ENCODE results near the gene TRIM59.
"Not testable (repeated sequence)": the region's sequence is repeated elsewhere in the genome, so short reads cannot be mapped to it uniquely, and the experiment has no call there.

The TRIM59 gene

DNA sequence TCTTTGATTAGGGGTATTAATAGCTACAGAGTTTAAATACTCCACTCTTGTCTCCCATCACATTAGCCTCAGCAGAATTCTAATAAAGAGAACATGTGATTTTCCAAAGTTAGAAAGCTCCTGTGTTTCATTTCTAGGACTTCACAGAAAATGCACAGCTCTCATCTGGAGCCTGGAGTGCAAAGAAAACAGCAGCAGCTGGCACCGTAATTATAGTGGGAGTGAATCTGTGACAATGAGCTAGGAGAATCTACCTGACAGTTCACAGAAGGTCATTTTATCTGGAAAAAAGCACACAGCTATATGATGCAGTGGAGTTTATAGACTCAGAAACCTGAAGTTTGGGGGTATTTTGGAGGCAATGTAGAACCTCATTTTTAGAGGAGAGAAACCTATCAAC is 5.4 kb upstream of the TRIM59 start:
- no peak overlapping the region for H2AFZ ChIP-seq (ENCODE audit: low read length)
- no peaks in the 10 kb centered on the region for H4K20me1 ChIP-seq (ENCODE audit: insufficient read depth, low read length, poor library complexity, severe bottlenecking)
- H3K9me2 ChIP-seq (replicated peaks; ENCODE audit: low read depth, low read length), result no peaks in the 10 kb centered on the region
- no peak overlapping the region for H3K4me3 ChIP-seq (ENCODE audit: low read length, poor library complexity, severe bottlenecking)
- H3K9ac ChIP-seq (ENCODE audit: low read depth, low read length, poor library complexity, severe bottlenecking), result no peak overlapping the region
- TF ChIP-seq CTCF (conservative IDR thresholded peaks at IDR 0.05; ENCODE audit: low read length) (no peak), EZH2phosphoT487 (IDR thresholded peaks at IDR 0.05; ENCODE audit: borderline replicate concordance) (no peak)
- no peaks in the 10 kb centered on the region for H3K79me2 ChIP-seq (ENCODE audit: insufficient read depth, low read length)
- H3K4me2 ChIP-seq (ENCODE audit: low read depth, low read length, poor library complexity, severe bottlenecking), result no peak overlapping the region
- no peaks in the 10 kb centered on the region for H3K36me3 ChIP-seq (ENCODE audit: insufficient read depth, low read length)
- no peaks in the 10 kb centered on the region for H3K27me3 ChIP-seq (ENCODE audit: insufficient read depth, low read length, poor library complexity, severe bottlenecking)
- H3K4me1 ChIP-seq (ENCODE audit: insufficient read depth, low read length, poor library complexity, severe bottlenecking), result no peaks in the 10 kb centered on the region
- no peaks in the 10 kb centered on the region for H3K9me3 ChIP-seq (ENCODE audit: insufficient read depth, low read depth, low read length)
- no peaks in the 10 kb centered on the region for H3F3A ChIP-seq (ENCODE audit: low read depth)

- not testable (repeated sequence) for H3K9me2 ChIP-seq (replicated peaks; ENCODE audit: low read depth, low read length); H4K20me1 ChIP-seq (ENCODE audit: insufficient read depth, low read length, poor library complexity, severe bottlenecking); H3K4me1 ChIP-seq (ENCODE audit: insufficient read depth, low read length, poor library complexity, severe bottlenecking); H3K4me2 ChIP-seq (ENCODE audit: low read depth, low read length, poor library complexity, severe bottlenecking); H3K4me3 ChIP-seq (ENCODE audit: low read length, poor library complexity, severe bottlenecking); H3K27me3 ChIP-seq (ENCODE audit: insufficient read depth, low read length, poor library complexity, severe bottlenecking); H3K79me2 ChIP-seq (ENCODE audit: insufficient read depth, low read length); H3K36me3 ChIP-seq (ENCODE audit: insufficient read depth, low read length); H2AFZ ChIP-seq (ENCODE audit: low read length); H3K9ac ChIP-seq (ENCODE audit: low read depth, low read length, poor library complexity, severe bottlenecking); H3K9me3 ChIP-seq (ENCODE audit: insufficient read depth, low read depth, low read length); H3F3A ChIP-seq (ENCODE audit: low read depth)
Measured at GRCh38 chr3:160452251-160452650, 2.7 kb upstream of the TRIM59 start.

- H4K20me1 ChIP-seq (ENCODE audit: insufficient read depth, low read length, poor library complexity, severe bottlenecking), result no peaks in the 10 kb centered on the region
- H3F3A ChIP-seq (ENCODE audit: low read depth), result no peaks in the 10 kb centered on the region
- H3K79me2 ChIP-seq (ENCODE audit: insufficient read depth, low read length), result no peaks in the 10 kb centered on the region
- H3K4me1 ChIP-seq (ENCODE audit: insufficient read depth, low read length, poor library complexity, severe bottlenecking), result no peaks in the 10 kb centered on the region
- no peaks in the 10 kb centered on the region for H3K27me3 ChIP-seq (ENCODE audit: insufficient read depth, low read length, poor library complexity, severe bottlenecking)
- no peaks in the 10 kb centered on the region for H3K36me3 ChIP-seq (ENCODE audit: insufficient read depth, low read length)
- H3K4me2 ChIP-seq (ENCODE audit: low read depth, low read length, poor library complexity, severe bottlenecking), result no peak overlapping the region
- no peak for TF ChIP-seq EZH2phosphoT487 (IDR thresholded peaks at IDR 0.05; ENCODE audit: borderline replicate concordance)
- no peak for TF ChIP-seq CTCF (conservative IDR thresholded peaks at IDR 0.05; ENCODE audit: low read length)
- H3K4me3 ChIP-seq (ENCODE audit: low read length, poor library complexity, severe bottlenecking), result no peak overlapping the region
- no peak overlapping the region for H3K9ac ChIP-seq (ENCODE audit: low read depth, low read length, poor library complexity, severe bottlenecking)
- H2AFZ ChIP-seq (ENCODE audit: low read length), result no peak overlapping the region
- no peaks in the 10 kb centered on the region for H3K9me2 ChIP-seq (replicated peaks; ENCODE audit: low read depth, low read length)
- H3K9me3 ChIP-seq (ENCODE audit: insufficient read depth, low read depth, low read length), result no peaks in the 10 kb centered on the region
Measured at GRCh38 chr3:160451602-160452001, 2.0 kb upstream of the TRIM59 start.

GRCh38 chr3:160450846-160451245 is 1.3 kb upstream of the TRIM59 start:
- TF ChIP-seq EZH2phosphoT487 (IDR thresholded peaks at IDR 0.05; ENCODE audit: borderline replicate concordance) (no peak), CTCF (conservative IDR thresholded peaks at IDR 0.05; ENCODE audit: low read length) (no peak)
- no peaks in the 10 kb centered on the region for H3K36me3 ChIP-seq (ENCODE audit: insufficient read depth, low read length)
- no peak overlapping the region for H2AFZ ChIP-seq (ENCODE audit: low read length)
- no peaks in the 10 kb centered on the region for H3K79me2 ChIP-seq (ENCODE audit: insufficient read depth, low read length)
- H4K20me1 ChIP-seq (ENCODE audit: insufficient read depth, low read length, poor library complexity, severe bottlenecking), result no peaks in the 10 kb centered on the region
- no peak overlapping the region for H3K4me2 ChIP-seq (ENCODE audit: low read depth, low read length, poor library complexity, severe bottlenecking)
- no peaks in the 10 kb centered on the region for H3K9me2 ChIP-seq (replicated peaks; ENCODE audit: low read depth, low read length)
- no peaks in the 10 kb centered on the region for H3K27me3 ChIP-seq (ENCODE audit: insufficient read depth, low read length, poor library complexity, severe bottlenecking)
- no peak overlapping the region for H3K4me3 ChIP-seq (ENCODE audit: low read length, poor library complexity, severe bottlenecking)
- no peaks in the 10 kb centered on the region for H3K9me3 ChIP-seq (ENCODE audit: insufficient read depth, low read depth, low read length)
- H3K4me1 ChIP-seq (ENCODE audit: insufficient read depth, low read length, poor library complexity, severe bottlenecking), result no peaks in the 10 kb centered on the region
- no peak overlapping the region for H3K9ac ChIP-seq (ENCODE audit: low read depth, low read length, poor library complexity, severe bottlenecking)
- H3F3A ChIP-seq (ENCODE audit: low read depth), result no peaks in the 10 kb centered on the region
